NCI-H1930 (cell line): ENCODE data around the gene TUB.

Source experiments
- DNase-seq, 2 experiments: peaks; one replicate each; lab custom pipeline; 2025; lab: John Stamatoyannopoulos, UW

TUB gene, protein sequence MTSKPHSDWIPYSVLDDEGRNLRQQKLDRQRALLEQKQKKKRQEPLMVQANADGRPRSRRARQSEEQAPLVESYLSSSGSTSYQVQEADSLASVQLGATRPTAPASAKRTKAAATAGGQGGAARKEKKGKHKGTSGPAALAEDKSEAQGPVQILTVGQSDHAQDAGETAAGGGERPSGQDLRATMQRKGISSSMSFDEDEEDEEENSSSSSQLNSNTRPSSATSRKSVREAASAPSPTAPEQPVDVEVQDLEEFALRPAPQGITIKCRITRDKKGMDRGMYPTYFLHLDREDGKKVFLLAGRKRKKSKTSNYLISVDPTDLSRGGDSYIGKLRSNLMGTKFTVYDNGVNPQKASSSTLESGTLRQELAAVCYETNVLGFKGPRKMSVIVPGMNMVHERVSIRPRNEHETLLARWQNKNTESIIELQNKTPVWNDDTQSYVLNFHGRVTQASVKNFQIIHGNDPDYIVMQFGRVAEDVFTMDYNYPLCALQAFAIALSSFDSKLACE

DNA sequence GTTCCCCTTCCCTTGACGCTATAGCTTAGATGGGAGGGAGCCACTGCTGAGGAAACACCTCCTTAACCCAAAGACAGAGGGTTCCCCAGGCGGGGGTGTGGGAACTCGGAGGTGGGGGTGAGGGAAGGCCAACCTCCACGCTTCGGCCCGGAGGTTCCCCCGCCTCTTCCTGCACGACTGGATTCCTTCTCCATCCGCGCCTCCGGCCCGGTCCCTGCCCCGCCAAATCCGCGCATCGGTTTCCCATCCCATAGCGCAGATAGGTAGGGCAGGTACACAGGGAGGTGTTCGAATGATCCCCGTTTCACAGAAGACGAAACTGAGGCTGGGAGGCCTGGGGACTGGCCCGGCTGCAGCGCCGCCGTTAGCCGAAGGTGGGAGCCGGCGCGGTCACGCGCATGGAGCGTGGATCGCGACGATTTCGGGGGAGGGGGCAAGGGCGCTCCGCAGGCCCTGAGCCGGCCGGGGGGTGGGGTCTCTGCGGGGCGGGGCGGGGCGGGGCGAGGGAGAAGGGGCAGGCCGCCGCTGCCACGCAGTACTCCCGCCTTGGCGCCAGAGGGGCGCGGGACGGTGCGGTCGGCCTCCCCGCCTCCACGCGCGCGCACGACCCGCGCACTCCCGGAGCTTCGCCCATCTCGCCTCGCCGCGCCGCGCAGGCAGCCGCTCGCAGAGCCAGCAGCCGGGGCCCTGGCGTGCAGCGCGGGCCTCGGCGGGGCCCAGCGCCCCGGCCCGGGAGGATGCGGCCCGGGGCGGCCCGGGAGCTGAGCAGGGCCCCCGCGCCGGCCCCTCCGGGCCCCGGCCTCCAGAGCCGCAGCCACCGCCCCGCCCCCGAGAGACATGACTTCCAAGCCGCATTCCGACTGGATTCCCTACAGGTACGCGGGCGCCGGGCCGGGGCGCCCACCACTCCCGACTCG, at the start of gene TUB:
Gene TUB (plus strand): TSS at position 538 of the 917 bp plus-strand sequence. CDS start 300 bp downstream, at position 838.
- peak; percentile 30 to 44 for DNase-seq

DNA sequence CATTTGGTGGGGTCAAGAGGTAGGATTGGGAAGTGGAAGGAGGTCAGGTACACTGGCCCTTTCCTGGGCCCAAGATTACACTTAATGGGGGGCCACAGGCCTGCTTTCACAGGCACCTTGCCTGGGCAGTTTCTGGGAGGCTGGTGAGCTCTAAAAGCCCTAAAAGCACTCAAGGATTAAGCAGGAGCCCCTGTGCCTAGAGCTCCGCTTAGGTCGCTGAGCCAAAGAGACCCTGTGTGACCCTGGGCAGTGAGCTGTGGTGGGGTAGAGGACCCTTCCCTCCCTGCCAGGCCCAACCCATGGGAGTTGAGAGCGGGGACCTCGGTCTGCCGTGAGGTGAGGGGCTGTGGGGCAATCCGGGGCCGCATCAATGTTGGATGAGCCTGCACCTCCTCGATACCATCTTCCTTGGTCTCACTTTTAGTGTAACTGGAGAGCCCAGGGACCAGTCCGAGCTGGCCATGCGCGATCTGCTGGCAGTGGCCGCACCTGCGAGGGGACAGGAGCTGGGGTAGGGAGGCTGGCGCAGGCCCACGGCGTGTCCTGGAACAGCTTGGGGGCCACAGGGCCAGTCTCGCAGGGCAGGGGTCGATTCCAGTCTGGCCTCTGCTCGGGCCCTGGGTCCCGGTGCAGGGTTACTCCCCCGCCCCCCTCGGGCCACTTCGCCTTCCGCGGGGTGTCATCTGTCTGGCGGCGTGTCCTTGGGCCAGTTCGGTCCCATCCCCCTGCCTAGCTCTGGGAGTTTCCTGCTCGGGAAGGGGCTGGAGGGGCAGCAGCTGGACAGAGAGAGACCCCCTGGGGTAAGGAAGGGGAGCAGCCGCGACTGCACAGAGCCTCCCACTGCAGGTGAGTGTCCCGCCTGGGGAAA, 49.5 kb upstream of the TUB start:
- no peak for DNase-seq

DNA sequence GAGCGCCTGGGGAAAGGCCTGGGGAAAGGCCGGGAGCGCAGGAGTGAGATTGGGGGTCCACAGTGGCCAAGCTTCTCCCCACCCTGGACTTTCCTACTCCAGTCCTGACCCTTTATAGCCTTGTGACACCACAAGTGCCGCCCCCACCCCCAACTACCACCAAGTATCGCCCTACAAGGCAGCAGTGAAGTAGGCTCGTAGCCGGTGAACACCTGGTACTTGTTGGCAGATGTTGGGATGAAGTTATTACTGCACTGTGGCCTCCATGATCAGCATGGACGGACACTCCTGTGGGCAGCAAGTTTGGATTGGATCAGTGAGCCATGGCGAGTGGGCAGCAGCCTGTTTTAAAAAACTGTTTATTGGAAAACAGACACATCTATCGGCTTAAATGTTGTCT, 48.9 kb upstream of the TUB start:
- no peak for DNase-seq

DNA sequence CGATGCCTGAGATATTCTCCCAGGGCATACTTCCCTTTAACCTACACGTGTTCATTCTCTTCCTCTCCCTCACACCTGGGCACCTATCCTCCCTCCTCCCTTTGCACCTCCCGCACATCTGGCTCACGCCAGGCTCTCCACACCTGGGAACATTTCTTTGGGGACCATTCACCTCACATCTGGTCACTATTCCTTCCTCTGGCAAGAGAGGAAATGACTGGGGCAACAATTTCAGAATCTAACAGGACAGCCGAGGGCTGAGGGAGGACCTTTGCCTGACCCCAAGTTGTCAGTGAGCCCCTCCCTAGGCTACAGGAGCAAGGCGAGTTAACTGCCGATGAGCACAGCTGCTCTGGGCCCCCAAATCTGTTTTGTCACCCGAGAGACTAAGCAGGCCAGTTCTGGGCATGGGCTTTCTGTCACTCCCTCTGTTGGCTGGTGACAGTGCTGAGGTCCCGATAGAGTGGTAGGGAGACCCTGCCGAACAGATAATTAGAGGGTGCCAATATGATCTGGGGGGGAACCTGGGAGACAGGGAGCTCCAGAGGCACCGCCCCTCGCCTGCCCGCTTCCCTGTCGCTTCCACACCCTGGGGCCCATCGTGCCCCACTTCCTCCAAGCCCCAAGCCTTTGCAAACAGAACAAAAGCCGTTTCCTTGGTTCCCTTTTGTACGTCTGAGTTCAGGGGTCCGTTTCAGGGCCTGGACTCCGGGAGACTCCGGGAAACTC, 48.3 kb upstream of the TUB start:
- no peak for DNase-seq

DNA sequence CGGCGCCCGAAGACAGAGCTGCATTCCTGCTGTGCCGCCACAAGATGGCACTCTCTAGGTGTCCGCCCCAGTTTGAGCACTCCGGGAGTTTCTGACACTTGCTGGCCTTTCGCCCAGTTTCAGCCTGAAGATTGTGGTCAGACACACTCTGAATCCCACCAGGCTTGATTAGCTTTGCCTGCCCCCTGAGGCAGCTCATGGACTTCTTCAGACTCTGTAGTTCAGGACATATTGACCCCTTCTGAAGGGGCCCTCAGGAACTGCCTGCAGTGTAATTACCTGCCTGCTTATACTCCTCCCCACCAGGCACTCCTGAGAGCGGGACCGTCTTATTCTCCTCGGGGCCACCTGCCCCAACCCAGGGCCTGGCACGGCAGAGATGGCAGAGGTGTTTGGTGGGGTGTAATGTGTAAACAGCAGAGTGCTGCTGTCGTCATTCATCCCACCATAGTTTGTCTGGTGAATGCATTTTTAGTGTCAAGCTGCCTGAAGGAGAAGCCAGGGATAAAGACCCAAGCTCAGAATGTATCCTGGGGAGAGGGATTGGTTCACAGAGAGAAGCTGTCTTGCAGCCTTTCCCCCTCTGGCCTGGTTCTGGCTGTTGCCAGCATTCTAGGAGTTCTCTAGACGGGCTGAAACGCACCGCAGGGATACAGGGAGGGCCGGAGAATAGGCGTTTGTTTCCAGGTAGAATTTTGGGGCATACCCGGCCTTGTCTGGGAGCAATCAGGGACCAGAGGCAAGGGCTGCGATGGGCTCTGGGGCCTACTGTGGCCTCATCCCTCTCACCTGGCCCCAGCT, 47.5 kb upstream of the TUB start:
- DNase-seq: peak; percentile 9 to 31

DNA sequence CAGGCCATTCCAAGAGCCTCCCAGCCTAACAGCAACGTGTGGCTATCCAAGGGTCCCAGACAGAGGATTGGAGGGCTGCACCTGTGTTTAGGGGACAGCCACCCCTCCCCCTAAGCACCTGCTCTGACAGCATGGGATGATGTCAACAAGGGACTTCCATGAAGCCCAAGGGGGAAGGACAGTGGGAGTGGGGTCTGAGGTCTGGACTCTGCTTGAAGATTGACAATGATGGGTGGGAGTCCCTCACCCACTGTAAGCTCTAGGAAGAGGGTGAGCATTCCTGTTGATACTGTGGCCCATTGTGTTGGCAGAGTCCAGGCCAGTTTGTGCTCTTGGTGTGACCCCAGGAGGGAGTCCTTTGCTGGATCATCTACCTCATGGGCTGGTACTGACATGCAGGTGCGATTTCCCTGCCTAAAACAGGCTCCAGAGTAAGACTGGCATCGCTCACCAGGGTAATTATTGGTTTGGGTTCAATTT, 46.9 kb upstream of the TUB start:
- no peak for DNase-seq

DNA sequence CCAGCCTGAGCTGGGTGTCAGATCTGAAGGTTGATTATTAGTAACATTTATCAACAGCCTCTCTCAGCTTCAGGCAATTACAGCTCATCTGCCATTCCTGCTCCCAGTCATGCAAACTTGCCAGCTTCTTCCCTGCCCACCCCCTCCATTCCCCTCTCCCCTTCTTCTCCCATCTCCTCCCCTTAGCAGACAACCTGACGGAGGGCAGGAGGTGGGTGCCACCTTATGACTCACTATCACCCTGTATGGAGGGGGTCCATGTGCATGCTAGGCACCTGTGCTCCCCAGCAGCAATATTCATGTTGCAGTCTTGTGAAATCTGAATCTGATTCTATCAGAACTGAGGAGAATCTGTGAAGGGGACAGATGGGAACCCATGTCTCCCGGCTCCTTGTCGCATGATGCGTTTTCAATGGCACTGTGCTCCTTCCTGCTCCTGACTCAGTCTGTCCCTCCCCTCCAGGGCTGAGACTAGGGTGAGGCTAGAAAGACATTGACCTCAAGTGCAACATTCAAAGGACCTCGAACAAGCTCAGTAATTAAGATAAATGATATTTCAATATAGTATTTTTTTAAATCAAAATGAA, 46.3 kb upstream of the TUB start:
- DNase-seq: no peak

DNA sequence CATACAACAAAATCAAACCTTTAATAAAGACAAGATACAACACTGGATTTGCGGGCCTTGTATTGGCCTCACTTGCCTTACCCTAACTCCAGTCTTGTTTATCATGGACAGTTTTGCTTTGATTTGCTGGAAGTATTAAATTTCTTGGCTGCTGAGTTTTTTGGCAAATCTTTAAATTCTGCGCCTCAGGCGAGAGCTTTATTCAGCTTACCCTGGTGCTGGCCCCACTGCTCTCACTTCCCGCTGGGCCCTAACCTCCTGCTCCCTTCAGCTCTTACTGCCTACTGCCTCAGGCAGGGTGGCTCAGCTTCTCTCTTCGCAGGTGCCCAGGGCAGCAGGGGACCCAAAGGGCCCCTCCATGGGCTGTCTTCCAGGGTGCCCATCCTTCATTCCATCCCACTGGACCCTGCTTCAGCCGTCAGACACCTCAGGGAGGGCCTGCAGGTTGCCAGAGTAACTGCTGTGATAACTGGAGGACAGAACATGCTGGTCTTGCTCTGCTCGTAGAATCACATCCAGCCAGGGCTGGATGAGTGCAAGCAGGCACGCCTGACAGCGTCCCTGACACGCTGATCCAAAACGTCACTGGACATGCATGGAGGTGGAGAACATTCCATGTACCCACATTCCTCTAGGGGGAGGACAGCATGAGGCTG, 45.7 kb upstream of the TUB start:
- no peak for DNase-seq

DNA sequence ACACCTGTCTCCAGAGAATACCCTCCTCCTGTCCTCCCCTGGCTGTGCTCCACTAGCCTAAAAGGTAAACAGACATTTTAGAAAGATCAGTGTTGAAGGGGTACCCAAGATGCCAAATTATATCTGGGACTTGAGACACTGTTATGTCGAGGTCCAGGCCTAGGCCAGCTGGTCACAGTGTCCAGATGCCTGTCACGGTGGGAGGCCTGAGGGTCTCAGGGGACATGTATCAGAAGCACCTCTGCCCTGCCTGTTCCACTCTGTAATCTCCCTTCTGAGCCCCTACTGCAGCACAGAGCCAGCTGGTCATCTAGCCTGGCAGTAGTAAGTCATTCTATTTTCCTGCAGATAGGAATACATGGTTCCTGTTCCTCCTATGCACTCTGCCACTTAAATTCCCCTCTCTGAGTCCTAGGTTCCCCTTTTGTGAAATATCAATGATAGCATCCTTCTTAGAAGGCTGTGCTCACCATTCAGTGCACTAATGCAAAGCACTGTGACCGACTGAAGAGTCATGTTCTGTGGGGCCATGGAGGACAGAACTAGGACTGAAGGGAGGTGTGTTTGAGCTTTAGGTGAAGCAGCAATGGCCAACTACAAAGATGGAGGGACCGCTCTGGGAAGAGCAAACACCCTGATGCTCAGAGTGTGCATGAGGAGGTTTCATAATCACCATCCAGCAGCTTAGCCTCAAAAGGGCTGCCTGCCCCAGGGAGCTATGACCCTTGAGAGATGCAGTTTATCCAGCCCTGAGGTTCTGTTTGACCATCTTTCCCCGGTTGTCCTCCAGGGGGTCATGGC, 44.8 kb upstream of the TUB start:
- DNase-seq: no peak

DNA sequence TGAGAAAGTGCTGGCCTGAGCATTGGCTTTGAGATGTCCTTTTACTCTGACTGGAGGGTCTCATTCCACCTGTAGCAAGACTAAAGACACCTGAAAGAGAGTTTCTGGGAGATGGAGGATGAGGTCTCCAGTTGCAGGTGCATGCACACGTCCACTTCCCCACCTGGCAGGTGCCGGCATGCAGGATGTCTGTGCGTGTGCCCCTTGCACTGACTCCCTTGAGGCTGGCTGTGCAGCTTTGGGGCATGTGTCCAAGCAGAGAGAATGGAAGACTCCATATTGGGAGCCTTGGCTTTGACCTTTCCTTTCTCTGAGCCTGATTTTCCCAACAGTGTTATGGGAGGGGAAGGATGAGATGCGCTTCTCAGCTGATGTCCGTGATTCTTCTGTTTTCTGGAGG, 44.0 kb upstream of the TUB start:
- DNase-seq: no peak

DNA sequence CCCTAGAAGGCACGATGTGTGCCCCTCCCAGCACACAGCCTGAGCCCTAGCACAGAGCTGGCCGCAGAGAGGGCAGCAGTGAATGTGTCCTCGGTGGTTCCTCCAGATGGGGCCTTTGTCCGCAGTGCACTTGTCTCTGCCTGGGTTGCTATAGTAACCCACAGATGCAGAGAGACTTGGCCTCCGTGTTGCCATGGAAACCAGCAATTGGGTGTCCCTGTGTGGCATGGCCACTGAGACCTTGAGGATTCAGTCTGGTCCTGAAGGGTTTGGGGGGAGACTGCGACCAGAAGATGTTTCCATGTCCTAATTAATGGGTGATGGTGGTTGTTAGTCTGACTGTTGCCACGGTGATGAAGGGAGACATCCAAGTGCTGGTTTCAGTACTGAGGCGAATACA, 42.6 kb upstream of the TUB start:
- DNase-seq: peak in 1 of 2 experiments; percentile 11

DNA sequence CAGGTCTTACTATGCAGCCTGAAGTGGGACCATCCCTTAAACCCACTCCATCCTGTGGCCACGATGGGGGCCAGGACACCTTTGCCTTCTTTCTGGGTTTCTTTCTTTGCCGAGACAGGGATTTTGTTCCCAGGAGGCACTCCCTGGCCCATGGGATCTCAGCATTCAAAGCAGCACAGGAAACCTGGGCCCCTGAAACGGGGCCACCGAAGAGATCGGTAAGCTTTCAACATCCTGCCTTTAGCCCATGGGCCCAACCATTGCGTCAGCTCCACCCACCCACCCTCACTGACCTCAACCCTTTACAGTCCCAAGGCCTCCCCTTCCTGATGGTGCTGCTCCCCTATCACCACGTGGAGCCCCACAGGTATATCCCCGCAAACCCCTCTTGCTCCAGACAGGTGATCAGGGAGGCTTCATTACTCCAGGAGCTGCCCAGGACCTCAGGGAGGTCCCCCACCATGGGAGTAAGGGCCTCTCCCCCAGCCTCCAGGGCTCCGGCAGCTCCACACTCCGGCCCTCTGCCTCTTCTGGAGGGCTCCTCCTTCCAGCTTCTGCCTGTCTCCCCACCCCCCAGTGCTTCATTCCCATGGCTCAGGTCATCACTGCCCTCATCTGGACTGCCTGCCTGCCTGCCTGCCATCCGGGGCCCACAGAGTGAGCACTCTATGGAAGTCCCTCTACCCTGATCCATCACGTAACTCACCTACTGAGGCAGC, 42.0 kb upstream of the TUB start:
- no peak for DNase-seq

DNA sequence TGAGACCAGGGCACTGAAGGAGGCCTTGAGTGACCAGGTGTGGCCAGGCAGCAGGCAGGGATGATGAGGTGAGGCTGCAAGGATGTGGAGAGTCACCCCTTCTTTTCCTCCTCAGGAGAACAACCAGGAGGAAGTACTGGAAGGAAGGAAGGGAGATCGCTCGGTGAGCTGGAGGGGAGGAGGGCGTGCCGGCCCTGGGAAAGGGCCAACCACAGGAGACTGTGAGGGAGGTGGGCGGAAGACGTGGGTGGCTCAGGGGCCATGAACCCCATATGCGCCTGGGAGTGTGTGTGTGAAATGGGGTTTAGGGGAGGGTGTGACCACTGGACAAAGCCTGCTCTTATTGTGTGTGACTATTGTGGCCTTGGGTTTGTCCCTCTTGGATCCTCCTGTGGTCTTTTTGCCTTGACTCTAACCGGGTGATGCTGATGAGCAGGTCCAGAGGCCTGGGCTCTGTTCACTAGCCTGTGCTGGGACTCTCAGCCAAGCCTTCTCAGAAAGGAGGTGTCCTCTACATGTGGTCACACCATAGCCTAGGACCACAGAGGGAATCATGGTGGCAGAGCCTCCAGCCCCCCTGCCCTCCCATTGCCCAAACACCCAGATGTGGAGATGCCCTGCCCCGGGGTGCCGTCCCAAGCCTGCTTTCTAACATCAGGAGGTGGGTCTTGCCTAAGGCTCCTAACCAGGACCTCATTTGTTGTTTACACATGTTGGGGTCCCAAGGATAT, 41.3 kb upstream of the TUB start:
- no peak for DNase-seq

DNA sequence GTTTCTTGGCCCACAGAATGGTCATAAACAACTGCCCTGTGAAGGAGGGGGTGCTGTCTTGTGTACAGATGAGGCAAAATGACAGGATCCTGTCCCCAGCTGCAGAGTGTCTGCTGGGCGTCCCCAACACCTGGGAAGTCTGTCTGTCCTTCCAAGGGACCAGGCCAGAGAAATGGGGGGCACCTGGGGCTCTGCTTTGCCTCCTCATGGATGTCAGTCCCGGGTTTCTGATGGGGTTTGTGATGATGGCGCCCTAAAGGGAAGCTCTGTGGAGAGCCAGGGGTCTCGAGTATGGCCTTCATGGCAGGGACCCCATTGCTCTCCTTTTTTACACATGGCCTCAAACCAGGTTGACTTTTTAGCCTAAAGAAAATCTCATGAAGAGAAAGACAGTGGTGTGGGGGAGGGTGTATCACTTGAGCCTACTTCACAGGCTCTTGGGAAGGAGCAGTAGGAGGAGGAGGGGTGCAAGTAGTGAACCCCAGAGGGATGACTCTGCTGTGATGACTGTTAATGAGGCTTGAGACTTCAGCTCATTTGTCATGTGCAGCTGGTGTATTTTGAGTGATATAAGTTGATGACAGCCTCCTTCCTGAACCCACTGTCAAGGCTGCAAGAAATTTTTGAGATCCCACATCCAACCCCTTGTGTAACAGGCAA, 40.6 kb upstream of the TUB start:
- DNase-seq: no peak

DNA sequence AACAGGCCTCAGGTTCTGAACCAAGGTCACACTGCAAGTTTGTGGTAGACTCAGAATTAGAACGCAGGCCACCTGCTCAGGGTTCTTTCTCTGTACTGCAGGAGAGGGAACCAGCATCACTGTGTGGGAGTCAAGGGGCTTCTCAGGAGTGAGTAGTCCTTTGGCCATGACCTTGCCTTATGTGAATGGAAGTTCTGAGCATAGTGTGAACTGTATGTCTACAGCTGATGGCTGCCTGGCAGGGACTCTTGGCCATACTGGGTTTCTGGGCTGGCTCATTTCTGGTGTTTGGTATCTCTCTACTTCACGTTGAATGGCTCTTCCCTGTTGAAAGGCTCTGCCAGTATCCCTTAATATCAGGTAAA, 40.1 kb upstream of the TUB start:
- no peak for DNase-seq

DNA sequence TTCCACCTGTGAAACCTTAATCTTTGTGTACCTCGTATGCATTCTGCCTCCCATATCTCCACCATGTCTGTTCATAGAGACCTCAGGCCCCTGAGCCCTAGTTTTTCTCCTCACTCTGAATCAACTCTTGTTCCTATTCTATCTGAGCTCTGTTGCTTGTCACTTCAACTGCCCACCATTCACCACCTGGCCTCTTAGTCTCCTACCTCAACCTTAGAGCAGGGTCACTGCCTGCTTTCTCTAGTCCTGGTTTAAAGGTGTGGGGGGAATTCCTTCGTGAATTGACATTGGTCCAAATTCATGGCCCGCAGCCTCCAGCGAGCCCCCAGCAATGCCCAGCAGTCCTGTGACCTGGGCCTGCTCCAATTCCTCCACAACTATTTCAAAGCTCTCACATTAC, 39.4 kb upstream of the TUB start:
- DNase-seq: no peak

DNA sequence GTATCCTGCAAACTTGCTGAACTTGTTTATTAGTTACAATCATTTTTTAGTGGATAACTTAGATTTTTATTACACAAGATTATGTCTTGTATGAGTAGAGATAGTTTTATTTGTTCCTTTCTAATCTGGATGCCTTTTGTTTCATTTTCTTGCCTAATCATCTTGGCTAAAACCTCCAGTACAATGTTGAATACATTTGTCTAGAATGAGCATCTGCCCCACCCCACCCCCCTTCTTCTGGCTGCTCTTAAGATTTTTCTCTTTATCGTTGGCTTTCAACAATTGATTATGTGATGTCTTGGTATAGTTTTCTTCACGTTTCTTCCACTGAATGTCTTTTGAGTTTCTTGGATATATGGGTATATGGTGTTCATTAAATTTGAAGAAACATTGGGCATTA, 37.3 kb upstream of the TUB start:
- no peak for DNase-seq
